Stimulated activated CD4-positive, alpha-beta T cell treated with anti-CD3 and anti-CD28 coated beads, TNF-alpha, amount 100 ng/mL, for 24 hours (primary cell): Measurements from ENCODE around the gene KLK8.

Experiments used
- DNase-seq, 3 experiments: peaks; one replicate each; pipeline ENCODE4 v3.0.0-alpha.2; 2020; ENCODE audit warnings: low read depth in 3 of 3

Gene KLK8

GRCh38 chr19:51001515-51001914 is at the start of gene KLK8:
Gene KLK8 (minus strand): TSS chr19:51001604. CDS start chr19:51001167, 437 bp downstream.
- no peak for DNase-seq

GRCh38 chr19:51047031-51047335 is 45.6 kb upstream of the KLK8 start:
- no peak for DNase-seq

- DNase-seq, result no peak
Measured at GRCh38 chr19:51044327-51044726, 42.9 kb upstream of the KLK8 start.

GRCh38 chr19:51043497-51043896 is 42.1 kb upstream of the KLK8 start:
- DNase-seq, result no peak

GRCh38 chr19:51040151-51040550 is 38.7 kb upstream of the KLK8 start:
- no peak for DNase-seq

GRCh38 chr19:51036519-51036918 is 35.1 kb upstream of the KLK8 start:
- no peak for DNase-seq

- DNase-seq, result no peak
Measured at GRCh38 chr19:51034704-51035103, 33.3 kb upstream of the KLK8 start, which contains the start of gene KLK12. Gene KLK12 (minus strand): TSS chr19:51035002. CDS start chr19:51034621, 381 bp downstream.

- no peak for DNase-seq
Measured at GRCh38 chr19:51031880-51032225, 30.4 kb upstream of the KLK8 start.

- DNase-seq, result no peak
Measured at GRCh38 chr19:51031220-51031879, 29.9 kb upstream of the KLK8 start.

GRCh38 chr19:51030631-51031030 is 29.2 kb upstream of the KLK8 start:
- no peak for DNase-seq

GRCh38 chr19:51029718-51030117 is 28.3 kb upstream of the KLK8 start:
- DNase-seq, result no peak

- no peak for DNase-seq
Measured at GRCh38 chr19:51027873-51028272, 26.5 kb upstream of the KLK8 start.

GRCh38 chr19:51027126-51027806 is 25.9 kb upstream of the KLK8 start:
- DNase-seq, result no peak

GRCh38 chr19:51026554-51026831 is 25.1 kb upstream of the KLK8 start, which contains the start of gene KLK11:
Gene KLK11 (minus strand): TSS chr19:51026616. CDS start chr19:51025631, 985 bp downstream.
- no peak for DNase-seq

- no peak for DNase-seq
Measured at GRCh38 chr19:51025809-51026553, 24.6 kb upstream of the KLK8 start.

GRCh38 chr19:51025401-51025800 is 24.0 kb upstream of the KLK8 start:
- no peak for DNase-seq

- DNase-seq, result no peak
Measured at GRCh38 chr19:51024924-51025323, 23.5 kb upstream of the KLK8 start.

- DNase-seq, result no peak
Measured at GRCh38 chr19:51023946-51024345, 22.5 kb upstream of the KLK8 start.

- no peak for DNase-seq
Measured at GRCh38 chr19:51022526-51022925, 21.1 kb upstream of the KLK8 start.

GRCh38 chr19:51020988-51021651 is 19.7 kb upstream of the KLK8 start:
- DNase-seq, result no peak

- DNase-seq, result no peak
Measured at GRCh38 chr19:51019544-51019925, 18.1 kb upstream of the KLK8 start, which contains the start of gene KLK10. Gene KLK10 (minus strand): TSS chr19:51019709. CDS start chr19:51019130, 579 bp downstream.

- no peak for DNase-seq
Measured at GRCh38 chr19:51018745-51019543, 17.5 kb upstream of the KLK8 start.
